Measurements from ENCODE around the gene DLG5.

The DLG5 gene

DNA sequence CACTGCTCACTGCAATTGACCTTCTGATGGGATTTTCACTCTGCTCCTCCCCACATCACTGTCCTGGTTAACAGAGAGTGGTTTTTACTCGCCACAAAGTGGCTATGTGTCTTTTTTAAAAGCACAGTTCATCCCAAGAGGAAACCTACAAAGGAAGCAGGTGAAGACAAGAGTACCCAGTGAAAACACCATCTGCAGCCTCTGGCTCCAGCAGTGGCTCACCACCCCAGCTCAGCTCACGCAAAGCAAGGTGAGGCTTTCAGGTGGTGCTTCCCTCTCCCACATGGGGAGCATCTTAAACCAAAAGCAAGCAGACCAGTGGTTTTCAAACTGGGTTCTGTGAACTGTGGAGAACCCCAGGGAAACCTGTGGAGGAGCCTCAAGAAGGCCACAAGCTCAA is 14.0 kb downstream of the DLG5 start:
- DNase-seq, result no peak
- no peaks in the 10 kb centered on the region for H3K9me3 ChIP-seq
- TF ChIP-seq, protein P1, sequence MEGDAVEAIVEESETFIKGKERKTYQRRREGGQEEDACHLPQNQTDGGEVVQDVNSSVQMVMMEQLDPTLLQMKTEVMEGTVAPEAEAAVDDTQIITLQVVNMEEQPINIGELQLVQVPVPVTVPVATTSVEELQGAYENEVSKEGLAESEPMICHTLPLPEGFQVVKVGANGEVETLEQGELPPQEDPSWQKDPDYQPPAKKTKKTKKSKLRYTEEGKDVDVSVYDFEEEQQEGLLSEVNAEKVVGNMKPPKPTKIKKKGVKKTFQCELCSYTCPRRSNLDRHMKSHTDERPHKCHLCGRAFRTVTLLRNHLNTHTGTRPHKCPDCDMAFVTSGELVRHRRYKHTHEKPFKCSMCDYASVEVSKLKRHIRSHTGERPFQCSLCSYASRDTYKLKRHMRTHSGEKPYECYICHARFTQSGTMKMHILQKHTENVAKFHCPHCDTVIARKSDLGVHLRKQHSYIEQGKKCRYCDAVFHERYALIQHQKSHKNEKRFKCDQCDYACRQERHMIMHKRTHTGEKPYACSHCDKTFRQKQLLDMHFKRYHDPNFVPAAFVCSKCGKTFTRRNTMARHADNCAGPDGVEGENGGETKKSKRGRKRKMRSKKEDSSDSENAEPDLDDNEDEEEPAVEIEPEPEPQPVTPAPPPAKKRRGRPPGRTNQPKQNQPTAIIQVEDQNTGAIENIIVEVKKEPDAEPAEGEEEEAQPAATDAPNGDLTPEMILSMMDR (IDR thresholded peaks at IDR 0.05; ENCODE audit: low read depth, low read length), result no peak

GRCh38 chr10:77911535-77912123 is 14.9 kb downstream of the DLG5 start:
- no peak overlapping the region for H3K4me3 ChIP-seq (ENCODE audit: low read depth, low read length)
- H3K4me1 ChIP-seq, result peaks cover 7% of the 10 kb centered on the region; the same call in 1 of the 2 replicates
- TF ChIP-seq, protein P1 (IDR thresholded peaks at IDR 0.05; ENCODE audit: low read depth, low read length), result no peak
- no peak for DNase-seq
- no peaks in the 10 kb centered on the region for H3K36me3 ChIP-seq
- no peaks in the 10 kb centered on the region for H3K9me3 ChIP-seq
- no peaks in the 10 kb centered on the region for H3K27me3 ChIP-seq

More for the DNA sequence above, 14.0 kb downstream of the DLG5 start:
- Histone ChIP-seq H3K27me3 (no peaks in the 10 kb centered on the region), H3K36me3 (no peaks in the 10 kb centered on the region), H3K4me1 (peaks cover 7% of the 10 kb centered on the region; the same call in 1 of the 2 replicates), H3K4me3 (ENCODE audit: low read depth, low read length) (no peak overlapping the region)

DNA sequence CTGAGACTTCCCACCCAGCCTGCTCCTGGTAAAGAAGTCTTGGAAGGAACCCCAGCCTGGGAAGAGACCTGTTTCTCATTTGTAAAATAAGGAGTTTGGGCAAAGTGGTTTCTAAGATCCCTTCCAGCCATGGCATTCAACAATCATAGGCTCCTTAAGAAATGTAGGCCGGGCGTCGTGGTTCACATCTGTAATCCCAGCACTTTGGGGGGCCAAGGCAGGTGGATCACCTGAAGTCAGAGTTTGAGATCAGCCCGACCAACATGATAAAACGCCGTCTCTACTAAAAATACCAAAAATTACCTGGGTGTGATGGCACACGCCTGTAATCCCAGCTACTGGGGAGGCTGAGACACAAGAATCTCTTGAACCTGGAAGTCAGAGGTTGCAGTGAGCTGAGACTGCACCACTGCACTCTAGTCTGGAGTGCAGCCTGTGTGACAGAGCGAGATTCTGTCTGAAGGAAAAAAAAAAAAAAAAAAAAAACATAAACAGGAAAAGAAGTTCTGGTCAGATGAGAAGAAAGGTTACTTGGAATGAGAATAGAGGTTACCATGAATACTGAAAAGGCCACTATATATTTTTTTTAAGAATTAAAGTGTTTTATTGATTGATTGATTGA is 15.9 kb downstream of the DLG5 start:
- Histone ChIP-seq H3K36me3 (no peaks in the 10 kb centered on the region), H3K4me1 (peaks cover 7% of the 10 kb centered on the region; the same call in 1 of the 2 replicates), H3K4me3 (ENCODE audit: low read depth, low read length) (no peak overlapping the region), H3K27me3 (no peaks in the 10 kb centered on the region), H3K9me3 (no peaks in the 10 kb centered on the region)
- no peak for DNase-seq
- TF ChIP-seq, protein P1 (IDR thresholded peaks at IDR 0.05; ENCODE audit: low read depth, low read length), result no peak

GRCh38 chr10:77909749-77910375 is 16.7 kb downstream of the DLG5 start:
- DNase-seq, result no peak
- Histone ChIP-seq H3K4me3 (ENCODE audit: low read depth, low read length) (no peak overlapping the region), H3K4me1 (peaks cover 7% of the 10 kb centered on the region; the same call in 1 of the 2 replicates), H3K36me3 (no peaks in the 10 kb centered on the region), H3K27me3 (no peaks in the 10 kb centered on the region), H3K9me3 (no peaks in the 10 kb centered on the region)
- TF ChIP-seq, protein P1 (IDR thresholded peaks at IDR 0.05; ENCODE audit: low read depth, low read length), result no peak

GRCh38 chr10:77909021-77909748 is 17.4 kb downstream of the DLG5 start:
- TF ChIP-seq, protein P1 (IDR thresholded peaks at IDR 0.05; ENCODE audit: low read depth, low read length), result no peak
- Histone ChIP-seq H3K27me3 (no peaks in the 10 kb centered on the region), H3K9me3 (no peaks in the 10 kb centered on the region), H3K4me3 (ENCODE audit: low read depth, low read length) (no peak overlapping the region), H3K36me3 (no peaks in the 10 kb centered on the region), H3K4me1 (peaks cover 7% of the 10 kb centered on the region; the same call in 1 of the 2 replicates)
- DNase-seq, result no peak
